ENCODE measurements around the gene AGBL4.

Gene AGBL4

DNA sequence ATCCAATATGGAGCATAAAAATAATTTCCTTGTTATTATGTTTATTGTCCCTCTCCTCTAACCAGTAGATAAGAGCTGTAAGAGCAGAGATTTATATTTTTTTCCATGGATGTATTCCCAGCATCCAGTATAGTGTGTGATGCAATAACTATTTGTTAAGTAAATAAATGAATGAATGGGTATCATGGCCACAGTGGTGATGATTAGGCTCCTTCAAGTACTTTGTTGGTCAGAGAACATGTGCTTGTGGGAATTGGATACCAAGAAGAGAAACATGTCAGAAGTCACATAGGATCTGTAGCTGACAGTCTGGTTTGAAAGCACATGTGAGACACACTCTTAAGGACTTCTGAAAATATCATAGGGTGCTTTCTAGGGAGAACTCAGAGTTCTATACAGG is 588.5 kb downstream of the AGBL4 start:
- H3K27ac ChIP-seq (ENCODE audit: low read depth, low read length, poor library complexity, severe bottlenecking) = no peak overlapping the region
- H3K9ac ChIP-seq (ENCODE audit: low read length) = no peak overlapping the region
- H3K9me2 ChIP-seq (ENCODE audit: low read depth, low read length) = no peaks in the 10 kb centered on the region
- H3K36me3 ChIP-seq (ENCODE audit: insufficient read depth, low read length) = no peaks in the 10 kb centered on the region
- H3F3A ChIP-seq (ENCODE audit: insufficient read depth, low read length) = no peaks in the 10 kb centered on the region
- H2AFZ ChIP-seq (ENCODE audit: low read length) = no peak overlapping the region
- no peaks in the 10 kb centered on the region for H3K4me1 ChIP-seq (ENCODE audit: insufficient read depth, low read length, severe bottlenecking)
- H3K79me2 ChIP-seq (ENCODE audit: insufficient read depth, low read length) = no peaks in the 10 kb centered on the region
- no peak overlapping the region for H3K4me2 ChIP-seq (ENCODE audit: low read length)
- no peaks in the 10 kb centered on the region for H3K9me3 ChIP-seq (ENCODE audit: low read length)
- TF ChIP-seq EZH2 (IDR thresholded peaks at IDR 0.05; ENCODE audit: borderline replicate concordance, low read length) = no peak
- TF ChIP-seq CTCF (IDR thresholded peaks at IDR 0.05; ENCODE audit: low read length) = no peak
- H3K27me3 ChIP-seq (ENCODE audit: insufficient read depth, low read length) = no peaks in the 10 kb centered on the region
- no peaks in the 10 kb centered on the region for H4K20me1 ChIP-seq (ENCODE audit: insufficient read depth, low read length)
- H3K4me3 ChIP-seq (ENCODE audit: low read depth, low read length, poor library complexity, severe bottlenecking) = no peak overlapping the region

- no peaks in the 10 kb centered on the region for H3K4me1 ChIP-seq (ENCODE audit: insufficient read depth, low read length, severe bottlenecking)
- H3K27me3 ChIP-seq (ENCODE audit: insufficient read depth, low read length) = no peaks in the 10 kb centered on the region
- H3K9me3 ChIP-seq (ENCODE audit: low read length) = no peaks in the 10 kb centered on the region
- H3K79me2 ChIP-seq (ENCODE audit: insufficient read depth, low read length) = no peaks in the 10 kb centered on the region
- no peak overlapping the region for H3K27ac ChIP-seq (ENCODE audit: low read depth, low read length, poor library complexity, severe bottlenecking)
- H2AFZ ChIP-seq (ENCODE audit: low read length) = no peak overlapping the region
- H3F3A ChIP-seq (ENCODE audit: insufficient read depth, low read length) = no peaks in the 10 kb centered on the region
- no peak overlapping the region for H3K9ac ChIP-seq (ENCODE audit: low read length)
- TF ChIP-seq CTCF (IDR thresholded peaks at IDR 0.05; ENCODE audit: low read length) (no peak), EZH2 (IDR thresholded peaks at IDR 0.05; ENCODE audit: borderline replicate concordance, low read length) (no peak)
- H3K4me2 ChIP-seq (ENCODE audit: low read length) = no peak overlapping the region
- no peak overlapping the region for H3K4me3 ChIP-seq (ENCODE audit: low read depth, low read length, poor library complexity, severe bottlenecking)
- H4K20me1 ChIP-seq (ENCODE audit: insufficient read depth, low read length) = no peaks in the 10 kb centered on the region
- no peaks in the 10 kb centered on the region for H3K36me3 ChIP-seq (ENCODE audit: insufficient read depth, low read length)
- no peaks in the 10 kb centered on the region for H3K9me2 ChIP-seq (ENCODE audit: low read depth, low read length)
Measured at GRCh38 chr1:49424782-49425181, 599.0 kb downstream of the AGBL4 start.

DNA sequence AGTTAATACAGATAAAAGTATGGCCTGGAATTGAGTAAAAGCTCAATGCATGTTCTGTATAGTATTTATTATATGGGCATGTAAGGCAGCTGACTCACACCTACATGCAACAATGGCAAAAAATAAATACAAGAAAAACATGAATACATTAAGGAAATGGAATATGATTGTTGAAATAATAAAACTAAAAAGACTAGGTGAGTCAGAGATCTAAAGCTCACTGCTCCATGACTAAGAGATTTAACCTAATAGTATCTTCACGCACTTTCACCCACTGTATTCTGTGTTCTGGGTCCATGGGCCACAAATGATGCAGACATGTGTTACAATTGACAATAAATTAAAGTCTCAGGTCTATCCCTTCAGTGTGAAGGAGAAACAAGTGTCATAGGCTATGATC is 607.0 kb downstream of the AGBL4 start:
- no peaks in the 10 kb centered on the region for H3K27me3 ChIP-seq (ENCODE audit: insufficient read depth, low read length)
- no peaks in the 10 kb centered on the region for H3K4me1 ChIP-seq (ENCODE audit: insufficient read depth, low read length, severe bottlenecking)
- TF ChIP-seq CTCF (IDR thresholded peaks at IDR 0.05; ENCODE audit: low read length) (no peak), EZH2 (IDR thresholded peaks at IDR 0.05; ENCODE audit: borderline replicate concordance, low read length) (no peak)
- no peaks in the 10 kb centered on the region for H3K79me2 ChIP-seq (ENCODE audit: insufficient read depth, low read length)
- no peaks in the 10 kb centered on the region for H3K9me2 ChIP-seq (ENCODE audit: low read depth, low read length)
- H3F3A ChIP-seq (ENCODE audit: insufficient read depth, low read length) = no peaks in the 10 kb centered on the region
- no peak overlapping the region for H2AFZ ChIP-seq (ENCODE audit: low read length)
- H3K4me3 ChIP-seq (ENCODE audit: low read depth, low read length, poor library complexity, severe bottlenecking) = no peak overlapping the region
- H3K9ac ChIP-seq (ENCODE audit: low read length) = no peak overlapping the region
- H4K20me1 ChIP-seq (ENCODE audit: insufficient read depth, low read length) = no peaks in the 10 kb centered on the region
- H3K4me2 ChIP-seq (ENCODE audit: low read length) = no peak overlapping the region
- no peaks in the 10 kb centered on the region for H3K36me3 ChIP-seq (ENCODE audit: insufficient read depth, low read length)
- no peak overlapping the region for H3K27ac ChIP-seq (ENCODE audit: low read depth, low read length, poor library complexity, severe bottlenecking)
- no peaks in the 10 kb centered on the region for H3K9me3 ChIP-seq (ENCODE audit: low read length)

All from OCI-LY1 (cell line).